ENCODE measurements around the gene C1orf146.

GRCh38 chr1:92259350-92259749, 41.6 kb downstream of the C1orf146 start:
- TF ChIP-seq CTBP1 (IDR thresholded peaks at IDR 0.05; ENCODE audit: borderline replicate concordance) (no peak), TARDBP (IDR thresholded peaks at IDR 0.05) (no peak), FOXM1 (IDR thresholded peaks at IDR 0.05; ENCODE audit: borderline replicate concordance) (no peak), SP1 (IDR thresholded peaks at IDR 0.05) (no peak), L3MBTL2 (conservative IDR thresholded peaks at IDR 0.05) (no peak), FOXA1 (IDR thresholded peaks at IDR 0.05) (no peak), ZNF384 (IDR thresholded peaks at IDR 0.05) (no peak), SUZ12 (IDR thresholded peaks at IDR 0.05) (no peak), BHLHE40 (IDR thresholded peaks at IDR 0.05; ENCODE audit: borderline replicate concordance) (no peak), NFRKB (IDR thresholded peaks at IDR 0.05) (no peak), ARNT (IDR thresholded peaks at IDR 0.05) (no peak), FOXK2 (IDR thresholded peaks at IDR 0.05) (no peak), ELF4 (IDR thresholded peaks at IDR 0.05) (no peak)
- TF ChIP-seq, protein P1, sequence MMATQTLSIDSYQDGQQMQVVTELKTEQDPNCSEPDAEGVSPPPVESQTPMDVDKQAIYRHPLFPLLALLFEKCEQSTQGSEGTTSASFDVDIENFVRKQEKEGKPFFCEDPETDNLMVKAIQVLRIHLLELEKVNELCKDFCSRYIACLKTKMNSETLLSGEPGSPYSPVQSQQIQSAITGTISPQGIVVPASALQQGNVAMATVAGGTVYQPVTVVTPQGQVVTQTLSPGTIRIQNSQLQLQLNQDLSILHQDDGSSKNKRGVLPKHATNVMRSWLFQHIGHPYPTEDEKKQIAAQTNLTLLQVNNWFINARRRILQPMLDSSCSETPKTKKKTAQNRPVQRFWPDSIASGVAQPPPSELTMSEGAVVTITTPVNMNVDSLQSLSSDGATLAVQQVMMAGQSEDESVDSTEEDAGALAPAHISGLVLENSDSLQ (IDR thresholded peaks at IDR 0.05), result no peak

All from HEK293T (cell line).